HEK293T (cell line): Measurements from ENCODE around the gene GJA4.

Experiments used
- ARNT ChIP-seq: fragments of 450-650 bp; IDR thresholded peaks from 2 replicates; pipeline ENCODE4 v1.6.1; 2017; ENCODE audit warnings: mild to moderate bottlenecking
- NFRKB ChIP-seq: fragments of 450-650 bp; IDR thresholded peaks from 2 replicates; pipeline ENCODE4 v1.6.1; 2016; ENCODE audit warnings: mild to moderate bottlenecking, moderate library complexity
- SP1 ChIP-seq: fragments of 450-650 bp; IDR thresholded peaks from 2 replicates; pipeline ENCODE4 v1.6.1; 2017
- TF ChIP-seq, protein P1 (sequence below): fragments of 450-650 bp; IDR thresholded peaks from 2 replicates; pipeline ENCODE4 v1.6.1; 2016

DNA sequence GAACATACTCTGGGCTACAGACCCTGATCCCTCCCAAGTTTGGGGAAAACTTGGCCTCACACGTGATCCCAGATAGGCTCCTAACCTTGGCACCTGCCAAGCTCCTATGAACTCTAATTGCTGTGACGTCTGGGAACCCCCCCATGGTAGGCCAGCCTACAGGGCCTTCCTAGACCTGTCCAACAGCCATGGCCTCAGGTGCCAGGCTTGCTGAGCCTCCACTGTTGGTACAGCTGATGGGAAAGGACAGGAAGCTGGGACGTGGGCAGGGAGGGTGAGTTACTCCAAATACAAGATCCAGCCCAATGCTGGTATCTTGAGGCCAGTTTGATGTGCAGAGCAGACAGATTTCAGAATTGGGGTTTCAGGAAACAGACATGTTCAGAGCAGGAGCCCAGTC is 47.6 kb downstream of the GJA4 start:
- TF ChIP-seq ARNT (no peak), NFRKB (no peak), SP1 (no peak)
- TF ChIP-seq, protein P1, sequence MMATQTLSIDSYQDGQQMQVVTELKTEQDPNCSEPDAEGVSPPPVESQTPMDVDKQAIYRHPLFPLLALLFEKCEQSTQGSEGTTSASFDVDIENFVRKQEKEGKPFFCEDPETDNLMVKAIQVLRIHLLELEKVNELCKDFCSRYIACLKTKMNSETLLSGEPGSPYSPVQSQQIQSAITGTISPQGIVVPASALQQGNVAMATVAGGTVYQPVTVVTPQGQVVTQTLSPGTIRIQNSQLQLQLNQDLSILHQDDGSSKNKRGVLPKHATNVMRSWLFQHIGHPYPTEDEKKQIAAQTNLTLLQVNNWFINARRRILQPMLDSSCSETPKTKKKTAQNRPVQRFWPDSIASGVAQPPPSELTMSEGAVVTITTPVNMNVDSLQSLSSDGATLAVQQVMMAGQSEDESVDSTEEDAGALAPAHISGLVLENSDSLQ = no peak
